SK-N-SH treated with all-trans-retinoic acid at 6 μM for 48 hours (cell line): ENCODE data around the gene NTN3.
A peak's percentile ranks its signal among the peaks of the same experiment; 100 is the strongest.

Source experiments
- ATAC-seq: fragments of 200-7000 bp; cut with Tn5 transposase; 3 replicates; pipeline ENCODE4 v1.9.1; 2020; ENCODE audit warnings: mild to moderate bottlenecking, moderate library complexity
- BACH2 ChIP-seq: fragments of 250-450 bp; sonication (Bioruptor Pico); IDR thresholded peaks from 2 replicates; pipeline ENCODE4 v1.9.0; 2021; ENCODE audit warnings: mild to moderate bottlenecking, borderline replicate concordance
- CSDC2 ChIP-seq: fragments of 250-450 bp; sonication (Bioruptor Pico); IDR thresholded peaks from 2 replicates; pipeline ENCODE4 v1.5.0; 2020; ENCODE audit warnings: mild to moderate bottlenecking, moderate library complexity
- CSRNP3 ChIP-seq: fragments of 250-450 bp; sonication (Bioruptor Pico); IDR thresholded peaks from 2 replicates; pipeline ENCODE4 v1.5.1; 2021; ENCODE audit warnings: mild to moderate bottlenecking, moderate library complexity
- ESRRG ChIP-seq: fragments of 250-450 bp; sonication (Bioruptor Pico); IDR thresholded peaks from 2 replicates; pipeline ENCODE4 v1.6.1; 2021; ENCODE audit warnings: mild to moderate bottlenecking
- GLIS3 ChIP-seq: fragments of 250-450 bp; sonication (Bioruptor Pico); IDR thresholded peaks from 2 replicates; pipeline ENCODE4 v1.5.0; 2020; ENCODE audit warnings: mild to moderate bottlenecking, moderate library complexity
- OSR1 ChIP-seq: fragments of 250-450 bp; sonication (Bioruptor Pico); IDR thresholded peaks from 2 replicates; pipeline ENCODE4 v1.8.0; 2022; ENCODE audit warnings: moderate library complexity, mild to moderate bottlenecking, inconsistent platforms
- POU6F1 ChIP-seq: fragments of 250-450 bp; sonication (Bioruptor Pico); IDR thresholded peaks from 2 replicates; pipeline ENCODE4 v1.8.0; 2021; ENCODE audit warnings: low read depth, mild to moderate bottlenecking, moderate library complexity, borderline replicate concordance
- PPARA ChIP-seq: fragments of 250-450 bp; sonication (Bioruptor Pico); IDR thresholded peaks from 2 replicates; pipeline ENCODE4 v1.5.0; 2020; ENCODE audit warnings: mild to moderate bottlenecking, borderline replicate concordance
- RARB ChIP-seq: fragments of 250-450 bp; sonication (Bioruptor Pico); IDR thresholded peaks from 2 replicates; pipeline ENCODE4 v1.8.0; 2021; ENCODE audit warnings: mild to moderate bottlenecking, moderate library complexity
- SNAI2 ChIP-seq: fragments of 250-450 bp; sonication (Bioruptor Pico); IDR thresholded peaks from 2 replicates; pipeline ENCODE4 v1.5.0; 2020; ENCODE audit warnings: mild to moderate bottlenecking, moderate library complexity
- TCF4 ChIP-seq: fragments of 250-450 bp; sonication (Bioruptor Pico); IDR thresholded peaks from 2 replicates; pipeline ENCODE4 v1.8.0; 2021; ENCODE audit warnings: mild to moderate bottlenecking, moderate library complexity, borderline replicate concordance
- TOX ChIP-seq: fragments of 250-450 bp; sonication (Bioruptor Pico); IDR thresholded peaks from 2 replicates; pipeline ENCODE4 v1.8.0; 2021; ENCODE audit warnings: mild to moderate bottlenecking, moderate library complexity, borderline replicate concordance
- ZC3H10 ChIP-seq: fragments of 250-450 bp; sonication (Bioruptor Pico); IDR thresholded peaks from 2 replicates; pipeline ENCODE4 v1.5.1; 2021; ENCODE audit warnings: mild to moderate bottlenecking, moderate library complexity
- ZFP30 ChIP-seq: fragments of 450-650 bp; formaldehyde crosslinking; IDR thresholded peaks from 2 replicates; pipeline ENCODE4 v1.5.0; 2022; ENCODE audit warnings: mild to moderate bottlenecking, moderate library complexity
- ZNF565 ChIP-seq: fragments of 450-650 bp; formaldehyde crosslinking; conservative IDR thresholded peaks from 2 replicates; pipeline ENCODE4 v1.5.0; 2020; ENCODE audit warnings: low read depth, mild to moderate bottlenecking, moderate library complexity
- ZNF70 ChIP-seq: fragments of 450-650 bp; formaldehyde crosslinking; IDR thresholded peaks from 2 replicates; pipeline ENCODE4 v1.5.0; 2020; ENCODE audit warnings: mild to moderate bottlenecking, moderate library complexity
- ZNF8 ChIP-seq: fragments of 450-650 bp; formaldehyde crosslinking; IDR thresholded peaks from 2 replicates; pipeline ENCODE4 v1.5.0; 2020; ENCODE audit warnings: mild to moderate bottlenecking, moderate library complexity
- TF ChIP-seq, protein P1 (sequence below): fragments of 250-450 bp; sonication (Bioruptor Pico); IDR thresholded peaks from 2 replicates; pipeline ENCODE4 v1.5.0; 2020; ENCODE audit warnings: mild to moderate bottlenecking, moderate library complexity
- TF ChIP-seq, protein P2 (sequence below): fragments of 250-450 bp; sonication (Bioruptor Pico); IDR thresholded peaks from 2 replicates; pipeline ENCODE4 v1.5.1; 2020; ENCODE audit warnings: low read depth, mild to moderate bottlenecking, moderate library complexity

The NTN3 gene

GRCh38 chr16:2473446-2473926 lies 2.4 kb downstream of the NTN3 start:
- no peak for ATAC-seq
- TF ChIP-seq TOX (no peak), SNAI2 (CRISPR knock-in tag) (no peak), ZC3H10 (CRISPR knock-in tag) (no peak), ESRRG (CRISPR knock-in tag) (no peak), GLIS3 (CRISPR knock-in tag) (no peak), CSRNP3 (CRISPR knock-in tag) (no peak), ZNF70 (no peak)

DNA sequence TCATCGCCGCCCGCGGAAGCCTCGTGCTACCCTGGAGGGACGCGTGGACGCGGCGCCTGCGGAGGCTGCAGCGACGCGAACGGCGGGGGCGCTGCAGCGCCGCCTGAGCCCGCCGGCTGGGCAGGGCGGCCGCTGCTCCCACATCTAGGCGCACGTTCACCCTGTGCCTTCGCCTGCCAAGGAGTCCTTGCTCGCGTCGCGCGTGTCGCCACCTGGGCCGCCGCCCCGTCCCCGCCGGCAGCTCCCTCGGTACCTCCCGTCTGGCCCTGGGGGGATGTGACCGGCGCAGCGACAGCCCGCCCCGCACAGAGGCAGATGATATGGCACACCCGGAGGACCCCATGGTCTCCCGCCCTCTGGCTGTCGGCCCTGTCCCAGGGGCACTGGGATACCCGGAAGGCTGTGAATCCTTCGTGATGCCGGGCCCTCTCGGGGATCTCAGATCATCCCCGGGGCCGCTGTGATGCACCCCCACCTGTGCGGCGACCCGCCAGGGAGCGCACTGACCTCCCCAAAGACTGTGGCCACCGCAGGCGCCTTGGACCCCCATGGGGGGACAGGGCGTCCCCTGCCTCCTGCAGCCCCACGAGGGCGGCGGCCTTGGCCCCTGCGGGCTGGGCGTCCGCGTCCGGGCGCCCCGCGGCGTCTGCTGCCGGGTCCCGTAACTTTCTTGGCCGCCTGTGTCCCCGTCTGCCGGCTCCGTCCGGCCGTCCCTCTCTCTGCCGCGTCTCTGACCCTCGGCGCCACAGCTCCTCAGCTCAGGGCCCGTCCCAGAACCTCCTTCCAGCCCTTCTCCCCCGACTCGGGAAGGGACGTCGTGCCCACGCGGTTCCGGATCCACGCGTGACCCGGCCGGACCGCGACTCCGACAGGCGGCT lies 3.1 kb downstream of the NTN3 start:
- peak; percentile 63 for ATAC-seq
- TF ChIP-seq OSR1 (CRISPR knock-in tag) (no peak), ZNF565 (no peak)

- peak; percentile 84 for ATAC-seq
- TF ChIP-seq, protein P1, sequence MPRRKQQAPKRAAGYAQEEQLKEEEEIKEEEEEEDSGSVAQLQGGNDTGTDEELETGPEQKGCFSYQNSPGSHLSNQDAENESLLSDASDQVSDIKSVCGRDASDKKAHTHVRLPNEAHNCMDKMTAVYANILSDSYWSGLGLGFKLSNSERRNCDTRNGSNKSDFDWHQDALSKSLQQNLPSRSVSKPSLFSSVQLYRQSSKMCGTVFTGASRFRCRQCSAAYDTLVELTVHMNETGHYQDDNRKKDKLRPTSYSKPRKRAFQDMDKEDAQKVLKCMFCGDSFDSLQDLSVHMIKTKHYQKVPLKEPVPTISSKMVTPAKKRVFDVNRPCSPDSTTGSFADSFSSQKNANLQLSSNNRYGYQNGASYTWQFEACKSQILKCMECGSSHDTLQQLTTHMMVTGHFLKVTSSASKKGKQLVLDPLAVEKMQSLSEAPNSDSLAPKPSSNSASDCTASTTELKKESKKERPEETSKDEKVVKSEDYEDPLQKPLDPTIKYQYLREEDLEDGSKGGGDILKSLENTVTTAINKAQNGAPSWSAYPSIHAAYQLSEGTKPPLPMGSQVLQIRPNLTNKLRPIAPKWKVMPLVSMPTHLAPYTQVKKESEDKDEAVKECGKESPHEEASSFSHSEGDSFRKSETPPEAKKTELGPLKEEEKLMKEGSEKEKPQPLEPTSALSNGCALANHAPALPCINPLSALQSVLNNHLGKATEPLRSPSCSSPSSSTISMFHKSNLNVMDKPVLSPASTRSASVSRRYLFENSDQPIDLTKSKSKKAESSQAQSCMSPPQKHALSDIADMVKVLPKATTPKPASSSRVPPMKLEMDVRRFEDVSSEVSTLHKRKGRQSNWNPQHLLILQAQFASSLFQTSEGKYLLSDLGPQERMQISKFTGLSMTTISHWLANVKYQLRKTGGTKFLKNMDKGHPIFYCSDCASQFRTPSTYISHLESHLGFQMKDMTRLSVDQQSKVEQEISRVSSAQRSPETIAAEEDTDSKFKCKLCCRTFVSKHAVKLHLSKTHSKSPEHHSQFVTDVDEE (CRISPR knock-in tag), result no peak
- TF ChIP-seq BACH2 (CRISPR knock-in tag) (no peak), ESRRG (CRISPR knock-in tag) (no peak), GLIS3 (CRISPR knock-in tag) (no peak), SNAI2 (CRISPR knock-in tag) (no peak), CSRNP3 (CRISPR knock-in tag) (no peak), ZNF565 (no peak), CSDC2 (CRISPR knock-in tag) (no peak), ZFP30 (CRISPR knock-in tag) (no peak), RARB (CRISPR knock-in tag) (no peak), ZNF70 (no peak), TOX (no peak)
- TF ChIP-seq, protein P2, sequence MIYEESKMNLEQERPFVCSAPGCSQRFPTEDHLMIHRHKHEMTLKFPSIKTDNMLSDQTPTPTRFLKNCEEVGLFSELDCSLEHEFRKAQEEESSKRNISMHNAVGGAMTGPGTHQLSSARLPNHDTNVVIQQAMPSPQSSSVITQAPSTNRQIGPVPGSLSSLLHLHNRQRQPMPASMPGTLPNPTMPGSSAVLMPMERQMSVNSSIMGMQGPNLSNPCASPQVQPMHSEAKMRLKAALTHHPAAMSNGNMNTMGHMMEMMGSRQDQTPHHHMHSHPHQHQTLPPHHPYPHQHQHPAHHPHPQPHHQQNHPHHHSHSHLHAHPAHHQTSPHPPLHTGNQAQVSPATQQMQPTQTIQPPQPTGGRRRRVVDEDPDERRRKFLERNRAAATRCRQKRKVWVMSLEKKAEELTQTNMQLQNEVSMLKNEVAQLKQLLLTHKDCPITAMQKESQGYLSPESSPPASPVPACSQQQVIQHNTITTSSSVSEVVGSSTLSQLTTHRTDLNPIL (CRISPR knock-in tag), result no peak
- TF ChIP-seq, all 23 proteins: peak for 0
Observed at GRCh38 chr16:2474877-2475412, 3.8 kb downstream of the NTN3 start, which contains the start of gene TBC1D24. Gene TBC1D24 (plus strand): TSS chr16:2475127. CDS start chr16:2496149, 21,022 bp downstream.

DNA sequence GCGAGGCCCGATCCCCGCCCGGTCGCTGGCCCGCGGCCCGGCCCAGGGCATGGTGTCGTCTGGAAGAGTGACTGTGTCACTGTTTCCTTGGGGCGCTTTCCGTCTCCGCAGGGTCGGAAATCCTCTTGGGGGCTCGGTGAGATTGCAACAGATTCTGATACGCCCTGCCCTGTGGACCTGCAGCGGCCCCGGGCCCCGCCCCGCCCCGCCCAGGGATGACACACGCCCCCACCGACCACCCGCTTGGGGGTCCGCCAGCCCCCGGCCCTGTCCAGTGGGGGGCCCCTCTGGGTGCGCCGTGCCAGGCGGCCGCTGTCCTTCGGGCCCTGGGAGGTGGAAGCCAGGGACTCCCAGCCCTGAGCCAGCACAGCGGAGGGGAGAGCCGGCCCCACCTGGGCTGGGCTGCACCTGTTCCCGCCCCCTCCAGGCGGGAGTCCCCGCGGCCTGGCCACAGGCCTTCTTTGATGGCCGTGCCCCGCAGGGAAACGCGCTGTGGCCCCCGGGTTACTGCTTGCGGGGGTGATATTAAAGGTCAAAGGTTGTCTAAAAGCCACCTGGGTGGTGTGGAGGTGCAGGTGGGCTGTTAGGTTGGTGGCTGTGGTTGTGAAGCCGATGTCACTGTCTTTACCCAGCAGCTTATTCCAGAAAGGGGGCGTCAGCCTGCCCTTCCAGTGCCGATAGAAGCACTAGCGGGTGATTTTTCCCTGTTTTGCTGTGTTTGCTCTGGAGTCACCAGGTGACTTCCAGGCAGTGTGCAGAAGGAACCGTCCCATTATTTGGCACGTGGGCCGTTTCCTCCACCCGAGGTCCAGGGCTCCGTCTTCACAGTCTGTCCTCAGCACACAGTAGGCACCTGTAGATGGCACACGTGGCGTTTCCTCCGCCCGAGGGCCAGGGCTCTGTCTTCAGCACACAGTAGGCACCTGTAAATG lies 4.6 kb downstream of the NTN3 start:
- no peak for ATAC-seq
- TF ChIP-seq TCF4 (CRISPR knock-in tag), result no peak
- TF ChIP-seq ESRRG (CRISPR knock-in tag), result no peak
- TF ChIP-seq, protein P2 (CRISPR knock-in tag), result no peak
- TF ChIP-seq BACH2 (CRISPR knock-in tag), result no peak
- TF ChIP-seq ZNF8 (CRISPR knock-in tag), result no peak
- TF ChIP-seq PPARA (CRISPR knock-in tag), result no peak
- TF ChIP-seq POU6F1 (CRISPR knock-in tag), result no peak
